ENCODE measurements around the gene SLC38A7.

GRCh38 chr16:58658796-58659211, 25.8 kb downstream of the SLC38A7 start:
- TF ChIP-seq EZH2 (IDR thresholded peaks at IDR 0.05): no peak
- TF ChIP-seq POLR2AphosphoS5 (IDR thresholded peaks at IDR 0.05; ENCODE audit: borderline replicate concordance, low read depth, low read length): no peak
